Natural killer cell (primary cell): ENCODE data around the gene ALOXE3. TPM values are rescaled to one million over a fixed set of nuclear protein-coding genes. Genes with fewer than 3 reads are reported as not detected.

Source experiments
- ATAC-seq, 3 donors: fragments of 150-1000 bp in 2 of 3; fragments of 200-7000 bp in 1 of 3; cut with Tn5 transposase; 1 replicate in 1 of 3; 2 replicates in 2 of 3; pipeline ENCODE4 v1.10.0; 2021; ENCODE audit warnings: mild to moderate bottlenecking in 2 of 3, moderate library complexity in 2 of 3
- DNase-seq, 2 donors: peaks; one replicate each; pipeline versions ENCODE4 v3.0.0 to v3.0.0-alpha.2; 2013 to 2021; ENCODE audit warnings: mixed read lengths in 1 of 2
- H3K27ac ChIP-seq: one replicate; pipeline ENCODE4 v1.5.1; 2013; ENCODE audit warnings: mild to moderate bottlenecking, low read length
- H3K27me3 ChIP-seq: one replicate; pipeline ENCODE4 v1.6.1; 2013; ENCODE audit warnings: low read length; ENCODE audit not compliant: control insufficient read depth, insufficient read depth
- H3K36me3 ChIP-seq: one replicate; pipeline ENCODE4 v1.6.1; 2013; ENCODE audit warnings: low read length; ENCODE audit not compliant: control insufficient read depth, insufficient read depth
- H3K4me1 ChIP-seq: one replicate; pipeline ENCODE4 v1.6.1; 2013; ENCODE audit warnings: low read length; ENCODE audit not compliant: control insufficient read depth, insufficient read depth
- H3K4me3 ChIP-seq: one replicate; pipeline ENCODE4 v1.5.1; 2013; ENCODE audit warnings: low read length
- H3K9me3 ChIP-seq: one replicate; pipeline ENCODE4 v1.6.1; 2013; ENCODE audit warnings: low read length; ENCODE audit not compliant: control insufficient read depth, insufficient read depth
- H3K27ac Mint-ChIP-seq, 2 donors: one replicate each; pipeline ENCODE4 v1.8.0; 2022; ENCODE audit warnings: mild to moderate bottlenecking in 2 of 2, mixed read lengths in 2 of 2, moderate library complexity in 1 of 2
- H3K27me3 Mint-ChIP-seq, 2 donors: one replicate each; pipeline ENCODE4 v1.8.0; 2022; ENCODE audit warnings: low read depth in 2 of 2, mixed read lengths in 2 of 2
- H3K36me3 Mint-ChIP-seq: one replicate; pipeline ENCODE4 v1.8.0; 2022; ENCODE audit warnings: mixed read lengths
- H3K4me1 Mint-ChIP-seq, 2 donors: one replicate each; pipeline ENCODE4 v1.8.0; 2022; ENCODE audit warnings: mixed read lengths in 2 of 2
- H3K4me3 Mint-ChIP-seq: one replicate; pipeline ENCODE4 v1.8.0; 2022; ENCODE audit warnings: mild to moderate bottlenecking, moderate library complexity, mixed read lengths
- H3K9me3 Mint-ChIP-seq, 2 donors: one replicate each; pipeline ENCODE4 v1.8.0; 2022; ENCODE audit warnings: mixed read lengths in 2 of 2
- WGBS: methylation state at CpG from one replicate; pipeline ENCODE4 v1.1.7; 2013; ENCODE audit warnings: missing lambda C conversion rate; ENCODE audit not compliant: insufficient coverage; 5-methylcytosine and 5-hydroxymethylcytosine counted together
- intact Hi-C: fragments of 100-400 bp; cut with micrococcal nuclease; formaldehyde crosslinking; loops from one replicate; pipeline ENCODE4 v1.14.2; 2022
- total RNA-seq, 4 donors: library from RNA; stranded (reverse); fragments of 120-200 nt in 1 of 4; gene quantifications; one replicate each; pipeline versions ENCODE4 v1.2.3 to v1.2.4, GENCODE V29; 2013 to 2022
- TF ChIP-seq, protein P1 (sequence below): fragments of 200-600 bp; IDR thresholded peaks from one replicate; pipeline ENCODE4 v1.8.0; 2022; ENCODE audit warnings: antibody characterized with exemption

The ALOXE3 gene
- total RNA-seq, 3 donors from 2014 or later (not counting 1 experiment from before 2014, with no cell fraction given) = not detected

GRCh38 chr17:8091033-8091687, 27.2 kb downstream of the ALOXE3 start:
- H3K27ac ChIP-seq = no peak overlapping the region
- no peaks in the 10 kb centered on the region for H3K9me3 Mint-ChIP-seq
- peaks cover 10% of the 10 kb centered on the region for H3K4me1 ChIP-seq
- no peak for ATAC-seq
- no peaks in the 10 kb centered on the region for H3K36me3 ChIP-seq
- intact Hi-C loops = loop anchor here (10.0 kb wide), 1 partner anchor 694 kb away; no protein-coding TSS in a partner anchor
- TF ChIP-seq, protein P1, sequence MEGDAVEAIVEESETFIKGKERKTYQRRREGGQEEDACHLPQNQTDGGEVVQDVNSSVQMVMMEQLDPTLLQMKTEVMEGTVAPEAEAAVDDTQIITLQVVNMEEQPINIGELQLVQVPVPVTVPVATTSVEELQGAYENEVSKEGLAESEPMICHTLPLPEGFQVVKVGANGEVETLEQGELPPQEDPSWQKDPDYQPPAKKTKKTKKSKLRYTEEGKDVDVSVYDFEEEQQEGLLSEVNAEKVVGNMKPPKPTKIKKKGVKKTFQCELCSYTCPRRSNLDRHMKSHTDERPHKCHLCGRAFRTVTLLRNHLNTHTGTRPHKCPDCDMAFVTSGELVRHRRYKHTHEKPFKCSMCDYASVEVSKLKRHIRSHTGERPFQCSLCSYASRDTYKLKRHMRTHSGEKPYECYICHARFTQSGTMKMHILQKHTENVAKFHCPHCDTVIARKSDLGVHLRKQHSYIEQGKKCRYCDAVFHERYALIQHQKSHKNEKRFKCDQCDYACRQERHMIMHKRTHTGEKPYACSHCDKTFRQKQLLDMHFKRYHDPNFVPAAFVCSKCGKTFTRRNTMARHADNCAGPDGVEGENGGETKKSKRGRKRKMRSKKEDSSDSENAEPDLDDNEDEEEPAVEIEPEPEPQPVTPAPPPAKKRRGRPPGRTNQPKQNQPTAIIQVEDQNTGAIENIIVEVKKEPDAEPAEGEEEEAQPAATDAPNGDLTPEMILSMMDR = no peak
- H3K27me3 ChIP-seq = no peaks in the 10 kb centered on the region
- no peak overlapping the region for H3K27ac Mint-ChIP-seq
- no peak for DNase-seq
- H3K4me3 Mint-ChIP-seq = no peak overlapping the region
- H3K4me1 Mint-ChIP-seq = peaks cover 4% of the 10 kb centered on the region in 2 donors
- H3K27me3 Mint-ChIP-seq = peaks cover 23 to 38% of the 10 kb centered on the region in 2 donors
- WGBS = 44% methylated on average over 9 of the region's 9 CpGs
- no peaks in the 10 kb centered on the region for H3K9me3 ChIP-seq
- H3K4me3 ChIP-seq = no peak overlapping the region
- no peaks in the 10 kb centered on the region for H3K36me3 Mint-ChIP-seq

GRCh38 chr17:8089728-8090127, 28.6 kb downstream of the ALOXE3 start:
- H3K36me3 ChIP-seq = no peaks in the 10 kb centered on the region
- 85% methylated on average over 5 of the region's 6 CpGs for WGBS
- H3K27ac Mint-ChIP-seq = no peak overlapping the region
- H3K9me3 Mint-ChIP-seq = no peaks in the 10 kb centered on the region
- peaks cover 4% of the 10 kb centered on the region in 2 donors for H3K4me1 Mint-ChIP-seq
- intact Hi-C loops = loop anchor here (10.0 kb wide), 1 partner anchor 695 kb away; no protein-coding TSS in a partner anchor
- DNase-seq (no peak), ATAC-seq (no peak)
- no peaks in the 10 kb centered on the region for H3K9me3 ChIP-seq
- no peaks in the 10 kb centered on the region for H3K27me3 ChIP-seq
- H3K4me3 ChIP-seq = no peak overlapping the region
- peaks cover 23 to 32% of the 10 kb centered on the region in 2 donors for H3K27me3 Mint-ChIP-seq
- no peak overlapping the region for H3K4me3 Mint-ChIP-seq
- H3K36me3 Mint-ChIP-seq = no peaks in the 10 kb centered on the region
- no peak overlapping the region for H3K27ac ChIP-seq
- peaks cover 10% of the 10 kb centered on the region for H3K4me1 ChIP-seq
- TF ChIP-seq, protein P1 = no peak

DNA sequence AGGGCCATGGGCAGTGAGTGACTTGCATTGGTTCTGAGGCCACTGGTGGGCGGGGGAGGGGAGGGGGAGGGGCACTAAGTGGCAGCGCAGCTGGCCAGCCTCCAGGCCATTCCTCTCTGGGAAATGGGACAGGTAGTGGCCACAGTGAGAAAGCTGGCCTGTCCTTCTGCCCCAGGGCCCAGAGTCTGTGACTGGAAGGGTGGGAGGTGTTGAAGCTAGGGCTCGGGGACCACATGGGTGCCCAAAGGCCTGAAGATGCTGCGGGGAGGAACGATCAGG, 30.4 kb downstream of the ALOXE3 start:
- Mint-ChIP-seq H3K4me1 (no peaks in the 10 kb centered on the region), H3K4me3 (no peak overlapping the region), H3K9me3 (no peaks in the 10 kb centered on the region), H3K27ac (no peak overlapping the region), H3K27me3 (peaks cover 23 to 29% of the 10 kb centered on the region in 2 donors), H3K36me3 (no peaks in the 10 kb centered on the region)
- DNase-seq = no peak
- H3K4me3 ChIP-seq = no peak overlapping the region
- H3K27me3 ChIP-seq = no peaks in the 10 kb centered on the region
- no peaks in the 10 kb centered on the region for H3K9me3 ChIP-seq
- intact Hi-C loops = no loop called here
- TF ChIP-seq, protein P1 = no peak
- no peaks in the 10 kb centered on the region for H3K36me3 ChIP-seq
- no peak overlapping the region for H3K27ac ChIP-seq
- peaks cover 3% of the 10 kb centered on the region for H3K4me1 ChIP-seq
- 80% methylated on average over 5 of the region's 5 CpGs for WGBS
- ATAC-seq = no peak
